ENCODE data around the gene HIVEP3.
A peak's percentile ranks its signal among the peaks of the same experiment; 100 is the strongest.

Gene HIVEP3

GRCh38 chr1:41855713-41856112 lies 63.0 kb downstream of the HIVEP3 start:
- TF ChIP-seq CTCF (IDR thresholded peaks at IDR 0.05; ENCODE audit: control extremely low read depth, extremely low read depth, low read depth, missing control alignments), result no peak
- DNase-seq (ENCODE audit: extremely low spot score), result no peak
- CTCF ChIA-PET, result interaction anchor here (0.8 to 1.4 kb wide), 3 partner anchors 8 to 13 kb away, joined by 3 to 4 read pairs (median 3); no protein-coding TSS in a partner anchor
- POLR2A ChIA-PET, result no interaction called here

GRCh38 chr1:41853907-41854306 lies 64.8 kb downstream of the HIVEP3 start:
- POLR2A ChIA-PET, result no interaction called here
- TF ChIP-seq CTCF (IDR thresholded peaks at IDR 0.05; ENCODE audit: control extremely low read depth, extremely low read depth, low read depth, missing control alignments), result no peak
- DNase-seq (ENCODE audit: extremely low spot score), result no peak
- CTCF ChIA-PET, result interaction anchor here (0.9 kb wide), 1 partner anchor 18 kb away, joined by 3 read pairs; no protein-coding TSS in a partner anchor

- DNase-seq (ENCODE audit: extremely low spot score), result no peak
- ChIA-PET CTCF (no interaction called here), POLR2A (no interaction called here)
- TF ChIP-seq CTCF (IDR thresholded peaks at IDR 0.05; ENCODE audit: control extremely low read depth, extremely low read depth, low read depth, missing control alignments), result no peak
These were observed 66.6 kb downstream of the HIVEP3 start for GRCh38 chr1:41852091-41852490.

GRCh38 chr1:41851589-41851988 lies 67.1 kb downstream of the HIVEP3 start:
- CTCF ChIA-PET, result no interaction called here

GRCh38 chr1:41850029-41850428 lies 68.7 kb downstream of the HIVEP3 start:
- POLR2A ChIA-PET, result no interaction called here
- CTCF ChIA-PET, result no interaction called here
- no peak for TF ChIP-seq CTCF (IDR thresholded peaks at IDR 0.05; ENCODE audit: control extremely low read depth, extremely low read depth, low read depth, missing control alignments)
- DNase-seq (ENCODE audit: extremely low spot score), result no peak

More at GRCh38 chr1:41851589-41851988, 67.1 kb downstream of the HIVEP3 start:
- no peak for TF ChIP-seq CTCF (IDR thresholded peaks at IDR 0.05; ENCODE audit: control extremely low read depth, extremely low read depth, low read depth, missing control alignments)
- POLR2A ChIA-PET, result no interaction called here
- DNase-seq (ENCODE audit: extremely low spot score), result peak; percentile 28

GRCh38 chr1:41849211-41849759 lies 69.4 kb downstream of the HIVEP3 start:
- ChIA-PET POLR2A (no interaction called here), CTCF (no interaction called here)
- no peak for TF ChIP-seq CTCF (IDR thresholded peaks at IDR 0.05; ENCODE audit: control extremely low read depth, extremely low read depth, low read depth, missing control alignments)
- no peak for DNase-seq (ENCODE audit: extremely low spot score)

Measured in GM10248 (cell line).